Activated T-cell treated with anti-CD3 and anti-CD28 coated beads, Interleukin-2, amount 50 U/mL, for 4 hours (primary cell): ENCODE measurements around the gene IFNG-AS1. TPM values are rescaled to one million over a fixed set of nuclear protein-coding genes. Genes with fewer than 3 reads are reported as not detected.

Source experiments
- total RNA-seq, 3 donors: library from RNA; stranded (reverse); gene quantifications; one replicate each; pipeline ENCODE4 v1.2.1, GENCODE V29; 2021

The IFNG-AS1 gene
- total RNA-seq, 3 donors from 2014 or later = 0.95 TPM; not detected in 2

Other genes with a start within 250 kb of the IFNG-AS1 start
- gene IFNG, start 170.3 kb downstream of the IFNG-AS1 start, total RNA-seq = 100 to 1,000 TPM in 2 of 3 donors, 10 to 100 TPM in 1; 61.8 to 920 (median 807) TPM
- 1 to 10 TPM in 1 of 3 donors, under 1 TPM in 2; 0.28 to 2.6 (median 0.84) TPM for gene IL26, start 236.4 kb downstream of the IFNG-AS1 start, total RNA-seq